ENCODE measurements around the gene ARHGAP26. TPM values are rescaled to one million over a fixed set of nuclear protein-coding genes. Genes with fewer than 3 reads are reported as not detected.

ARHGAP26 gene
- total RNA-seq, 5 donors from 2014 or later (not counting 1 experiment from before 2014, with no cell fraction given): 22.8 to 49.3 (median 28.3) TPM

DNA sequence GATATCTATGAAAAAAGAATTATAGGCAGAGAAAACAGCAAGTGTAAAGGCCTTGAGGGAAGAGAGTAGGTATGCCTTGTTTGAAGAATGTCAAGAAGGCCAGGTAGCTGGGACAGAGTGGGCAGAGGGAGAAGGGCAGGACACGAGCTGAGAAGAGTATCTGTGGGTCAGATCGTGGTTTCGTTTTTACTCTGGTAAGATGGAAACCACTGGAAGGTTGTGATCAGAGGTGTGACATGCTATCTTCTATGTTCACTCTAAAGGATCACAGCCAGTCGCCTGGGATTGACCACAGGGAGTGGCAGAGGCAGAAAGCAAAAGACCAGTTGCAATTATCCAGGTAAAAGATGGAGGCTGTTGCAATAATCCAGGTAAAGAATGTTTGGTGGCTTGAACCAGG, 12.6 kb upstream of the ARHGAP26 start:
- H3K27ac ChIP-seq (ENCODE audit: low read length): no peak overlapping the region
- H3K27me3 ChIP-seq (replicated peaks in 1 of 2; ENCODE audit: control insufficient read depth in 2 of 2, extremely low read depth in 1 of 2, insufficient read depth in 2 of 2, low read length in 1 of 2): no peaks in the 10 kb centered on the region
- no peaks in the 10 kb centered on the region for H3K9me3 Mint-ChIP-seq
- POLR2A ChIA-PET: no interaction called here
- H3K4me3 Mint-ChIP-seq: no peak overlapping the region
- CTCF ChIA-PET: interaction anchor here in 1 of 2 donors (1.2 kb wide), 1 partner anchor 10 kb away, joined by 3 read pairs; no protein-coding TSS in a partner anchor
- DNase-seq: no peak
- no peak overlapping the region for H3K4me3 ChIP-seq (ENCODE audit: control insufficient read depth in 1 of 2, extremely low read depth in 1 of 2, low read length in 1 of 2)
- H3K4me1 Mint-ChIP-seq: peaks cover 0 to 13% (median 7%) of the 10 kb centered on the region in 3 donors
- H3K36me3 Mint-ChIP-seq: no peaks in the 10 kb centered on the region
- ATAC-seq (replicated peaks in 1 of 4): no peak
- peaks cover 0 to 9% of the 10 kb centered on the region in 2 donors for H3K27me3 Mint-ChIP-seq
- H3K36me3 ChIP-seq (ENCODE audit: control insufficient read depth in 2 of 2, extremely low read depth in 1 of 2, insufficient read depth in 1 of 2, low read length in 1 of 2): no peaks in the 10 kb centered on the region
- no peaks in the 10 kb centered on the region for H3K4me1 ChIP-seq (ENCODE audit: control insufficient read depth in 1 of 2, extremely low read depth in 1 of 2, insufficient read depth in 2 of 2, low read length in 2 of 2)
- no peaks in the 10 kb centered on the region for H3K9me3 ChIP-seq
- WGBS (ENCODE audit: insufficient coverage): 51% methylated on average over 4 of the region's 4 CpGs
- H3K27ac Mint-ChIP-seq: peak overlapping the region in 1 of 2 donors; percentile 2

DNA sequence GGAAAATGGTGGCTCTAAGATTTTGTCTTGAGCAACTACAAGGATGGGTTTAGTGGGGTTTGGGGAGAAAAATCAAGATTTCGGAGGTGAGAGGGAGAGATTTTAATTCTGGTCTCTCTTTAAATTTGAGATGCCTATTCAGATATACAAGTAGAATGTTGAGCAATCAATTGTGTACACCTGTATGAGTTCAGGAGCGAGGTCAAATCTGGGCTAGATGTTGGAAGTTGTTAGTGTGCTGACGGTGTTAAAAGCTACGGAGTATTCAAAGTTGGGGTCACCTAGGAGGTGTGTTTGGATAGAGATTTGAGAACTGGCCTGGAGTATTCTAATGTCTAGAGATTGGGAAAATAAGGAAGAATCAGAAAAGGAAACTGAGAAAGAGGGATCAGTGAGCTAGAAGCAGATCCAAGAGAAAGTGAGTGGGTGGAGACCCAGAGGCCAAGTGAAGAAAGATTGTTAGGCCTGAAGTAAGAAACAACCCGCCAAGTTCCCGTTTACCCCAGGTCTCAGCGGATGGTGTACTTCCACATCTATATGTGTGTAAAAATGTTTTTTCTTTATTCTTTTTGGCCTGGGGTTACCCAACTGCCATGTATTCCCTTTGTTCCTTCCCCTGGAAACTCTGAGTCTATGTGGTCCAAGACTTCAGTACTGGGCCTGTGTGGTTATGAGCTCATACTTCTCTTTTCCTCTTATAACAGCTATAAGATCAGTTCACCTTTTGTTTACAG, 11.9 kb upstream of the ARHGAP26 start:
- peaks cover 0 to 13% (median 7%) of the 10 kb centered on the region in 3 donors for H3K4me1 Mint-ChIP-seq
- no peaks in the 10 kb centered on the region for H3K36me3 Mint-ChIP-seq
- no peaks in the 10 kb centered on the region for H3K27me3 ChIP-seq (replicated peaks in 1 of 2; ENCODE audit: control insufficient read depth in 2 of 2, extremely low read depth in 1 of 2, insufficient read depth in 2 of 2, low read length in 1 of 2)
- no peaks in the 10 kb centered on the region for H3K9me3 ChIP-seq
- CTCF ChIA-PET: interaction anchor here in 1 of 2 donors (0.7 to 1.2 kb wide), 2 partner anchors 10 to 109 kb away, joined by 3 to 4 read pairs; no protein-coding TSS in a partner anchor
- no peak for DNase-seq
- H3K36me3 ChIP-seq (ENCODE audit: control insufficient read depth in 2 of 2, extremely low read depth in 1 of 2, insufficient read depth in 1 of 2, low read length in 1 of 2): no peaks in the 10 kb centered on the region
- H3K27ac Mint-ChIP-seq: no peak overlapping the region
- no peaks in the 10 kb centered on the region for H3K4me1 ChIP-seq (ENCODE audit: control insufficient read depth in 1 of 2, extremely low read depth in 1 of 2, insufficient read depth in 2 of 2, low read length in 2 of 2)
- no peaks in the 10 kb centered on the region for H3K9me3 Mint-ChIP-seq
- H3K4me3 Mint-ChIP-seq: no peak overlapping the region
- 95% methylated on average over 4 of the region's 7 CpGs for WGBS (ENCODE audit: insufficient coverage)
- POLR2A ChIA-PET: interaction anchor here in 1 of 2 donors (0.6 kb wide), 1 partner anchor 125 kb away, joined by 3 read pairs; no protein-coding TSS in a partner anchor
- no peak overlapping the region for H3K27ac ChIP-seq (ENCODE audit: low read length)
- no peak overlapping the region for H3K4me3 ChIP-seq (ENCODE audit: control insufficient read depth in 1 of 2, extremely low read depth in 1 of 2, low read length in 1 of 2)
- H3K27me3 Mint-ChIP-seq: peaks cover 0 to 13% of the 10 kb centered on the region in 2 donors
- no peak for ATAC-seq (replicated peaks in 1 of 4)

- Histone ChIP-seq H3K27me3 (replicated peaks in 1 of 2; ENCODE audit: control insufficient read depth in 2 of 2, extremely low read depth in 1 of 2, insufficient read depth in 2 of 2, low read length in 1 of 2) (no peaks in the 10 kb centered on the region), H3K4me1 (ENCODE audit: control insufficient read depth in 1 of 2, extremely low read depth in 1 of 2, insufficient read depth in 2 of 2, low read length in 2 of 2) (no peaks in the 10 kb centered on the region), H3K27ac (ENCODE audit: low read length) (no peak overlapping the region), H3K4me3 (ENCODE audit: control insufficient read depth in 1 of 2, extremely low read depth in 1 of 2, low read length in 1 of 2) (no peak overlapping the region), H3K36me3 (ENCODE audit: control insufficient read depth in 2 of 2, extremely low read depth in 1 of 2, insufficient read depth in 1 of 2, low read length in 1 of 2) (no peaks in the 10 kb centered on the region), H3K9me3 (no peaks in the 10 kb centered on the region)
- no peak overlapping the region for H3K27ac Mint-ChIP-seq
- DNase-seq (no peak), ATAC-seq (replicated peaks in 1 of 4) (no peak)
- ChIA-PET CTCF (interaction anchor here in 1 of 2 donors (0.7 to 1.2 kb wide), 2 partner anchors 11 to 108 kb away, joined by 3 to 4 read pairs; no protein-coding TSS in a partner anchor), POLR2A (interaction anchor here in 1 of 2 donors (0.6 kb wide), 1 partner anchor 125 kb away, joined by 3 read pairs; no protein-coding TSS in a partner anchor)
- WGBS (ENCODE audit: insufficient coverage): no CpG with 5 or more reads among the region's 1 CpG
- no peaks in the 10 kb centered on the region for H3K9me3 Mint-ChIP-seq
- no peaks in the 10 kb centered on the region for H3K36me3 Mint-ChIP-seq
- H3K4me1 Mint-ChIP-seq: peaks cover 0 to 13% (median 7%) of the 10 kb centered on the region in 3 donors
- no peak overlapping the region for H3K4me3 Mint-ChIP-seq
- H3K27me3 Mint-ChIP-seq: peaks cover 0 to 13% of the 10 kb centered on the region in 2 donors
Observed at GRCh38 chr5:142758796-142759145, 11.4 kb upstream of the ARHGAP26 start.

- DNase-seq (no peak), ATAC-seq (replicated peaks in 1 of 4) (no peak)
- H3K4me1 ChIP-seq (ENCODE audit: control insufficient read depth in 1 of 2, extremely low read depth in 1 of 2, insufficient read depth in 2 of 2, low read length in 2 of 2): no peaks in the 10 kb centered on the region
- H3K4me3 Mint-ChIP-seq: no peak overlapping the region
- no CpG with 5 or more reads among the region's 1 CpG for WGBS (ENCODE audit: insufficient coverage)
- H3K27me3 ChIP-seq (replicated peaks in 1 of 2; ENCODE audit: control insufficient read depth in 2 of 2, extremely low read depth in 1 of 2, insufficient read depth in 2 of 2, low read length in 1 of 2): no peaks in the 10 kb centered on the region
- no peak overlapping the region for H3K4me3 ChIP-seq (ENCODE audit: control insufficient read depth in 1 of 2, extremely low read depth in 1 of 2, low read length in 1 of 2)
- no peaks in the 10 kb centered on the region for H3K9me3 Mint-ChIP-seq
- peaks cover 0 to 7% of the 10 kb centered on the region in 2 donors for H3K27me3 Mint-ChIP-seq
- no peaks in the 10 kb centered on the region for H3K36me3 Mint-ChIP-seq
- H3K9me3 ChIP-seq: no peaks in the 10 kb centered on the region
- H3K27ac ChIP-seq (ENCODE audit: low read length): no peak overlapping the region
- no peak overlapping the region for H3K27ac Mint-ChIP-seq
- no peaks in the 10 kb centered on the region for H3K4me1 Mint-ChIP-seq
- H3K36me3 ChIP-seq (ENCODE audit: control insufficient read depth in 2 of 2, extremely low read depth in 1 of 2, insufficient read depth in 1 of 2, low read length in 1 of 2): no peaks in the 10 kb centered on the region
- ChIA-PET CTCF (interaction anchor here (0.6 to 1.6 kb wide), 3 partner anchors 11 to 102 kb away, joined by 3 to 4 read pairs (median 3); no protein-coding TSS in a partner anchor), POLR2A (no interaction called here)
Observed at GRCh38 chr5:142763701-142764100, 6.5 kb upstream of the ARHGAP26 start.

- Histone ChIP-seq H3K27ac (ENCODE audit: low read length) (no peak overlapping the region), H3K9me3 (no peaks in the 10 kb centered on the region), H3K4me1 (ENCODE audit: control insufficient read depth in 1 of 2, extremely low read depth in 1 of 2, insufficient read depth in 2 of 2, low read length in 2 of 2) (peaks cover 7 to 19% of the 10 kb centered on the region in 2 experiments), H3K4me3 (ENCODE audit: control insufficient read depth in 1 of 2, extremely low read depth in 1 of 2, low read length in 1 of 2) (no peak overlapping the region), H3K27me3 (replicated peaks in 1 of 2; ENCODE audit: control insufficient read depth in 2 of 2, extremely low read depth in 1 of 2, insufficient read depth in 2 of 2, low read length in 1 of 2) (no peaks in the 10 kb centered on the region), H3K36me3 (ENCODE audit: control insufficient read depth in 2 of 2, extremely low read depth in 1 of 2, insufficient read depth in 1 of 2, low read length in 1 of 2) (no peaks in the 10 kb centered on the region)
- Mint-ChIP-seq H3K27me3 (peaks cover 0 to 7% of the 10 kb centered on the region in 2 donors), H3K36me3 (no peaks in the 10 kb centered on the region), H3K9me3 (no peaks in the 10 kb centered on the region), H3K27ac (no peak overlapping the region), H3K4me1 (peaks cover 16 to 21% (median 19%) of the 10 kb centered on the region in 3 donors), H3K4me3 (no peak overlapping the region)
- ATAC-seq (replicated peaks in 1 of 4) (no peak), DNase-seq (no peak)
- ChIA-PET POLR2A (interaction anchor here in 1 of 2 donors (0.7 kb wide), 1 partner anchor 20 kb away, joined by 3 read pairs; no protein-coding TSS in a partner anchor), CTCF (interaction anchor here (0.7 to 1.1 kb wide), 4 partner anchors 17 to 121 kb away, joined by 3 to 5 read pairs (median 4); no protein-coding TSS in a partner anchor)
- WGBS (ENCODE audit: insufficient coverage): 100% methylated on average over 1 of the region's 3 CpGs
Observed at GRCh38 chr5:142767178-142767577, 3.0 kb upstream of the ARHGAP26 start.

DNA sequence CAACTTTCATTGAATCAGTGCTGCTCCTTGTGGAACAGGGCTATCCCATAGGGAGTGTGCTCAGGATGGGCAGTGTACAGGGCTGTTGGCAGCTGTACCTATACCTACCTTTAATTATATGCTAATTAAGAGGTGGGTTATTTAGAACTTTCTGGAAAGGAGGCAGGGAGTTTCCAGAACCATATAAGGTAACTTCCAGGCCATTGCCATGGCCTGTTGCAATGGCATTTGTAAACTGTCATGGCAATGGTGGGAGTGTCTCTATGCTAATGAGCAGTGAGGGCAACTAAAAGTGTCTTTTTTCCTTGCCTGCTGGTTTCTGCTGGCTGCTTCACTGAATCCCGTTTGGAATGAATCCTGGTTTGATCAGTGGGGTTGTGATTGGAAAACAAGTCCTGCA, 2.3 kb upstream of the ARHGAP26 start:
- H3K27ac Mint-ChIP-seq: no peak overlapping the region
- POLR2A ChIA-PET: interaction anchor here in 1 of 2 donors (0.5 to 0.7 kb wide), 4 partner anchors 15 to 571 kb away, joined by 3 read pairs; no protein-coding TSS in a partner anchor
- WGBS (ENCODE audit: insufficient coverage): 80% methylated on average over 1 of the region's 1 CpG

More for the DNA sequence above, 2.3 kb upstream of the ARHGAP26 start:
- H3K4me1 Mint-ChIP-seq: peaks cover 23 to 28% (median 27%) of the 10 kb centered on the region in 3 donors
- DNase-seq: no peak
- no peaks in the 10 kb centered on the region for H3K9me3 ChIP-seq
- H3K4me3 ChIP-seq (ENCODE audit: control insufficient read depth in 1 of 2, extremely low read depth in 1 of 2, low read length in 1 of 2): no peak overlapping the region
- H3K36me3 Mint-ChIP-seq: no peaks in the 10 kb centered on the region
- H3K9me3 Mint-ChIP-seq: no peaks in the 10 kb centered on the region
- no peaks in the 10 kb centered on the region for H3K36me3 ChIP-seq (ENCODE audit: control insufficient read depth in 2 of 2, extremely low read depth in 1 of 2, insufficient read depth in 1 of 2, low read length in 1 of 2)
- no peaks in the 10 kb centered on the region for H3K27me3 ChIP-seq (replicated peaks in 1 of 2; ENCODE audit: control insufficient read depth in 2 of 2, extremely low read depth in 1 of 2, insufficient read depth in 2 of 2, low read length in 1 of 2)
- H3K27ac ChIP-seq (ENCODE audit: low read length): no peak overlapping the region
- CTCF ChIA-PET: interaction anchor here (0.6 to 5.4 kb wide), 7 partner anchors 17 to 121 kb away, joined by 3 to 26 read pairs (median 5); no protein-coding TSS in a partner anchor
- peaks cover 7 to 26% of the 10 kb centered on the region in 2 experiments for H3K4me1 ChIP-seq (ENCODE audit: control insufficient read depth in 1 of 2, extremely low read depth in 1 of 2, insufficient read depth in 2 of 2, low read length in 2 of 2)
- no peak overlapping the region for H3K4me3 Mint-ChIP-seq
- no peak for ATAC-seq (replicated peaks in 1 of 4)
- H3K27me3 Mint-ChIP-seq: peaks cover 0 to 2% of the 10 kb centered on the region in 2 donors
